ENCODE data around the gene MLXIPL. TPM values are rescaled to one million over a fixed set of nuclear protein-coding genes. Genes with fewer than 3 reads are reported as not detected.
A peak's percentile ranks its signal among the peaks of the same experiment; 100 is the strongest.
"Not testable (repeated sequence)": the region's sequence is repeated elsewhere in the genome, so short reads cannot be mapped to it uniquely, and the experiment has no call there.

MLXIPL gene
- total RNA-seq, 1 experiment from 2014 or later: 6.1 TPM

GRCh38 chr7:73610105-73610504 is 14.2 kb downstream of the MLXIPL start:
- Histone ChIP-seq H3K4me1 (ENCODE audit: insufficient read depth, low read length) (no peaks in the 10 kb centered on the region; the same call in 1 of the 2 replicates), H4K8ac (replicated peaks; ENCODE audit: insufficient read length, low read depth, low read length) (no peak overlapping the region), H3K56ac (ENCODE audit: insufficient read length, low read depth, low read length) (no peak overlapping the region), H3K79me2 (ENCODE audit: insufficient read depth, low read length) (no peaks in the 10 kb centered on the region), H2AK5ac (ENCODE audit: insufficient read length, low read length) (no peak overlapping the region), H3K27me3 (ENCODE audit: insufficient read depth, low read length) (no peaks in the 10 kb centered on the region), H3K23me2 (ENCODE audit: insufficient read length, low read depth, low read length, poor library complexity, severe bottlenecking) (no peaks in the 10 kb centered on the region), H3K14ac (ENCODE audit: insufficient read depth, low read length) (no peak overlapping the region), H3K18ac (ENCODE audit: insufficient read length, low read depth, low read length) (no peak overlapping the region), H2BK15ac (ENCODE audit: low read depth, low read length) (no peak overlapping the region), H3K79me1 (ENCODE audit: insufficient read depth, low read depth, low read length, poor library complexity, severe bottlenecking) (no peaks in the 10 kb centered on the region), H2BK120ac (ENCODE audit: low read depth, low read length, poor library complexity, severe bottlenecking) (no peak overlapping the region), H3K4ac (ENCODE audit: low read depth, low read length) (no peak overlapping the region), H3K23ac (ENCODE audit: insufficient read length, low read depth, low read length) (no peak overlapping the region), H2BK5ac (ENCODE audit: insufficient read length, low read length) (no peak overlapping the region), H2BK20ac (ENCODE audit: low read depth, low read length, poor library complexity, severe bottlenecking) (no peak overlapping the region), H3K9me3 (ENCODE audit: control insufficient read depth, low read depth, low read length) (no peaks in the 10 kb centered on the region), H4K5ac (ENCODE audit: insufficient read length, low read depth, low read length) (no peak overlapping the region), H3K9ac (ENCODE audit: extremely low read depth, insufficient read length, low read length) (no peak overlapping the region), H2AFZ (ENCODE audit: low read length) (no peak overlapping the region), H4K91ac (ENCODE audit: insufficient read length, low read depth, low read length) (no peak overlapping the region), H2BK12ac (ENCODE audit: insufficient read length, low read depth, low read length) (no peak overlapping the region), H3K27ac (ENCODE audit: insufficient read length, low read depth, low read length) (no peak overlapping the region), H3K4me2 (ENCODE audit: insufficient read depth, insufficient read length, low read length) (no peak overlapping the region), H3T11ph (ENCODE audit: low read length) (no peak overlapping the region), H4K20me1 (ENCODE audit: control insufficient read depth, insufficient read depth, insufficient read length) (peaks cover 3% of the 10 kb centered on the region)
- Mint-ChIP-seq H3K4me3 (no peak overlapping the region), H3K9me3 (no peaks in the 10 kb centered on the region), H3K4me1 (peaks cover 5 to 11% of the 10 kb centered on the region in 2 experiments), H3K27ac (peak overlapping the region in 1 of 3 experiments; percentile 50; a peak in 1 of 7 replicates), H3K27me3 (ENCODE audit: low read depth) (peaks cover 8% of the 10 kb centered on the region), H3K36me3 (ENCODE audit: insufficient read depth in 1 of 3, low read depth in 3 of 3) (no peaks in the 10 kb centered on the region; a peak in 1 of 7 replicates)
- TF ChIP-seq CTCF (conservative IDR thresholded peaks at IDR 0.05): no peak
- WGBS (ENCODE audit: extremely low coverage, insufficient read length, low lambda C conversion rate): no CpG with 5 or more reads among the region's 4 CpGs
- no peak for DNase-seq

GRCh38 chr7:73607692-73607983 is 16.7 kb downstream of the MLXIPL start:
- H3K4me3 Mint-ChIP-seq: peak overlapping the region; percentile 47 to 76; a peak in 4 of 5 replicates
- not testable (repeated sequence) for H2BK15ac ChIP-seq (ENCODE audit: low read depth, low read length)

More at GRCh38 chr7:73607692-73607983, 16.7 kb downstream of the MLXIPL start:
- not testable (repeated sequence) for H2AK5ac ChIP-seq (ENCODE audit: insufficient read length, low read length); H3K27ac Mint-ChIP-seq; H3K79me1 ChIP-seq (ENCODE audit: insufficient read depth, low read depth, low read length, poor library complexity, severe bottlenecking); H2BK5ac ChIP-seq (ENCODE audit: insufficient read length, low read length); H3K23me2 ChIP-seq (ENCODE audit: insufficient read length, low read depth, low read length, poor library complexity, severe bottlenecking); H3K4me1 ChIP-seq (ENCODE audit: insufficient read depth, low read length); H4K5ac ChIP-seq (ENCODE audit: insufficient read length, low read depth, low read length); DNase-seq; H2BK12ac ChIP-seq (ENCODE audit: insufficient read length, low read depth, low read length); H3K79me2 ChIP-seq (ENCODE audit: insufficient read depth, low read length); H4K8ac ChIP-seq (replicated peaks; ENCODE audit: insufficient read length, low read depth, low read length); H4K20me1 ChIP-seq (ENCODE audit: control insufficient read depth, insufficient read depth, insufficient read length); H2AFZ ChIP-seq (ENCODE audit: low read length); H3K9me3 ChIP-seq (ENCODE audit: control insufficient read depth, low read depth, low read length); H3K18ac ChIP-seq (ENCODE audit: insufficient read length, low read depth, low read length); H2BK20ac ChIP-seq (ENCODE audit: low read depth, low read length, poor library complexity, severe bottlenecking); H3K56ac ChIP-seq (ENCODE audit: insufficient read length, low read depth, low read length); H3K27ac ChIP-seq (ENCODE audit: insufficient read length, low read depth, low read length); H3T11ph ChIP-seq (ENCODE audit: low read length); H3K27me3 ChIP-seq (ENCODE audit: insufficient read depth, low read length); H3K4ac ChIP-seq (ENCODE audit: low read depth, low read length); H3K23ac ChIP-seq (ENCODE audit: insufficient read length, low read depth, low read length); H3K14ac ChIP-seq (ENCODE audit: insufficient read depth, low read length); H2BK120ac ChIP-seq (ENCODE audit: low read depth, low read length, poor library complexity, severe bottlenecking); H3K9ac ChIP-seq (ENCODE audit: extremely low read depth, insufficient read length, low read length); H4K91ac ChIP-seq (ENCODE audit: insufficient read length, low read depth, low read length); H3K36me3 Mint-ChIP-seq (ENCODE audit: insufficient read depth in 1 of 3, low read depth in 3 of 3); H3K9me3 Mint-ChIP-seq
- Mint-ChIP-seq H3K27me3 (ENCODE audit: low read depth) (peaks cover 18% of the 10 kb centered on the region), H3K4me1 (peaks cover 4 to 15% of the 10 kb centered on the region in 2 experiments)
- H3K4me2 ChIP-seq (ENCODE audit: insufficient read depth, insufficient read length, low read length): peak overlapping the region; percentile 55
- no CpG with 5 or more reads among the region's 5 CpGs for WGBS (ENCODE audit: extremely low coverage, insufficient read length, low lambda C conversion rate)

Measured in H9 (cell line).